GM12878 (cell line): ENCODE results near the gene RNASE7. TPM values are rescaled to one million over a fixed set of nuclear protein-coding genes. Genes with fewer than 3 reads are reported as not detected.

ENCODE experiments used
- ATAC-seq: fragments of 200-7000 bp; cut with Tn5 transposase; 3 replicates; pipeline ENCODE4 v1.9.1; 2020; ENCODE audit warnings: mild to moderate bottlenecking, moderate library complexity
- BruUV-seq: library from RNA; stranded (reverse); fragments of 400-500 nt; replicated peaks from 2 replicates; lab custom pipeline; 2021; lab: Mats Ljungman, UMichigan
- CTCF ChIA-PET: fragments of 300-600 bp; sonication (Branson Sonifier 250); formaldehyde crosslinking; extraction: SDS; loops from one replicate; lab custom pipeline; 2021; ENCODE audit warnings: inconsistent platforms; lab: Yijun Ruan, JAX
- POLR2A ChIA-PET: fragments of 350-600 bp; formaldehyde crosslinking; extraction: SDS; loops from one replicate; lab custom pipeline; 2021; ENCODE audit warnings: inconsistent platforms; lab: Charles Lee
- RAD21 ChIA-PET: fragments of 300-600 bp; sonication (Branson Sonifier 250); formaldehyde crosslinking; loops from one replicate; lab custom pipeline; 2023; ENCODE audit warnings: antibody characterized with exemption; ENCODE audit not compliant: unreplicated experiment; lab: Charles Lee
- SMC1A ChIA-PET: fragments of 300-600 bp; sonication (Branson Sonifier 250); formaldehyde crosslinking; loops from one replicate; lab custom pipeline; 2023; ENCODE audit not compliant: unreplicated experiment, uncharacterized antibody; lab: Charles Lee
- DNase-seq: peaks from one replicate; pipeline ENCODE4 v3.0.0-alpha.2; 2011; ENCODE audit warnings: low read depth, low spot score
- FAIRE-seq: peaks from 3 replicates; lab custom pipeline; 2011; peaks lifted over from hg19 to GRCh38; lab: Jason Lieb, UNC
- H2AFZ ChIP-seq: 2 replicates; pipeline ENCODE4 v1.6.0; 2011; ENCODE audit warnings: low read depth, low read length, control low read depth; ENCODE audit not compliant: control insufficient read depth
- H3K27ac ChIP-seq: 2 replicates; pipeline ENCODE4 v1.5.1; 2011; ENCODE audit warnings: control low read depth; ENCODE audit not compliant: control insufficient read depth, insufficient read depth
- H3K27me3 ChIP-seq, 2 experiments: replicated peaks in 1 of 2; 2 replicates each; pipeline versions ENCODE4 v1.6.0 to v1.6.1; 2011; ENCODE audit warnings: low read length in 1 of 2; ENCODE audit not compliant: control insufficient read depth in 2 of 2, insufficient read depth in 2 of 2
- H3K36me3 ChIP-seq, 2 experiments: 2 replicates each; pipeline ENCODE4 v1.5.1; 2011; ENCODE audit warnings: low read length in 1 of 2; ENCODE audit not compliant: control insufficient read depth in 2 of 2, insufficient read depth in 2 of 2
- H3K4me1 ChIP-seq: 2 replicates; pipeline ENCODE4 v1.6.1; 2011; ENCODE audit warnings: mild to moderate bottlenecking, low read length, moderate library complexity, mixed read lengths; ENCODE audit not compliant: control insufficient read depth, insufficient read depth
- H3K4me2 ChIP-seq: 2 replicates; pipeline ENCODE4 v1.6.0; 2011; ENCODE audit warnings: control low read depth; ENCODE audit not compliant: control insufficient read depth, insufficient read depth
- H3K4me3 ChIP-seq: fragments of 200-600 bp; sonication (generic); 2 replicates; pipeline ENCODE4 v1.5.1; 2016
- H3K79me2 ChIP-seq: 2 replicates; pipeline ENCODE4 v1.6.0; 2011; ENCODE audit warnings: low read length; ENCODE audit not compliant: control insufficient read depth, insufficient read depth
- H3K9ac ChIP-seq: 2 replicates; pipeline ENCODE4 v1.8.0; 2011; ENCODE audit warnings: low read length, control low read depth, mixed read lengths; ENCODE audit not compliant: control insufficient read depth, insufficient read depth
- H3K9me3 ChIP-seq: replicated peaks from 3 replicates; pipeline ENCODE4 v1.5.1; 2011; ENCODE audit warnings: mild to moderate bottlenecking, low read length; ENCODE audit not compliant: control insufficient read depth, insufficient read depth
- H4K20me1 ChIP-seq: 2 replicates; pipeline ENCODE4 v1.6.0; 2011; ENCODE audit not compliant: control insufficient read depth, insufficient read depth
- SIX5 ChIP-seq: IDR thresholded peaks from 2 replicates; pipeline ENCODE4 v1.6.1; 2011; ENCODE audit warnings: mild to moderate bottlenecking, low read depth, low read length, moderate library complexity; ENCODE audit not compliant: severe bottlenecking
- WGBS: methylation state at CpG from one replicate; pipeline ENCODE4 v1.1.6; 2016; ENCODE audit warnings: low lambda C conversion rate; ENCODE audit not compliant: insufficient replicate concordance, insufficient coverage; ENCODE audit errors: missing lambda C conversion rate; 5-methylcytosine and 5-hydroxymethylcytosine counted together
- in situ Hi-C: fragments of 300-500 bp; cut with MboI; formaldehyde crosslinking; loops from 9 replicates; pipeline ENCODE4 v1.14.3; 2018; ENCODE audit warnings: mixed read lengths
- intact Hi-C: fragments of 100-400 bp; cut with micrococcal nuclease; formaldehyde crosslinking; loops from one replicate; pipeline ENCODE4 v1.14.2; 2022; ENCODE audit not compliant: unreplicated experiment
- microRNA-seq: library from miRNA; unstranded; fragments of <30 nt; microRNA quantifications from one replicate; pipeline ENCODE4, GENCODE V29; 2018
- polyA plus RNA-seq, 11 experiments: library from polyadenylated mRNA; depleted of rRNA in 4 of 11; unstranded in 6 of 11; stranded (reverse) in 5 of 11; fragments of >200 nt; fragmentation: Nextera tagmentation in 4 of 11; fragmentation: Illumina TruSeq in 1 of 11; extraction: Ambion mirVana in 4 of 11; extraction: Trizol in 1 of 11; gene quantifications; 1 replicate in 1 of 11; 2 replicates in 10 of 11; pipeline versions ENCODE4 v1.2.1 to v1.2.3, GENCODE V29; 2011 to 2016; ENCODE audit warnings: inconsistent platforms in 2 of 11, missing spikeins in 2 of 11, low read depth in 1 of 11
- total RNA-seq, 4 experiments: library from RNA; depleted of rRNA in 3 of 4; stranded (reverse); fragments of >200 nt in 3 of 4; fragmentation: Illumina TruSeq in 1 of 4; extraction: Trizol in 1 of 4; gene quantifications; 2 replicates each; pipeline versions ENCODE4 v1.2.1 to v1.2.3, GENCODE V29; 2013 to 2021

The RNASE7 gene
- total and polyA plus RNA-seq, 10 of the 15 experiments (the other 5 are each of a cell fraction or from before 2014, with no cell fraction given), result not detected

GRCh38 chr14:21093018-21093417 lies 50.9 kb downstream of the RNASE7 start:
- no peak overlapping the region for H3K4me2 ChIP-seq
- no peaks in the 10 kb centered on the region for H3K4me1 ChIP-seq
- H3K27ac ChIP-seq, result no peak overlapping the region
- no peak overlapping the region for H2AFZ ChIP-seq
- intact Hi-C loops (no loop called here), in situ Hi-C loops (no loop called here)
- peaks cover 0 to 3% of the 10 kb centered on the region in 2 experiments; a peak in 2 of 4 replicates for H3K27me3 ChIP-seq
- no peak for TF ChIP-seq SIX5
- H3K79me2 ChIP-seq, result no peaks in the 10 kb centered on the region
- ChIA-PET SMC1A (interaction anchor here (0.9 to 5.9 kb wide), 7 partner anchors 8 to 79 kb away, joined by 4 to 78 read pairs (median 7); partner anchors contain the start of gene TMEM253), CTCF (interaction anchor here (1.0 to 6.9 kb wide), 16 partner anchors 9 to 87 kb away, joined by 3 to 194 read pairs (median 8); partner anchors contain the start of genes ARHGEF40, RNASE8 and TMEM253), RAD21 (interaction anchor here (1.0 to 3.2 kb wide), 8 partner anchors 10 to 406 kb away, joined by 3 to 51 read pairs (median 9); partner anchors contain the start of genes ARHGEF40 and TMEM253), POLR2A (interaction anchor here (0.8 to 1.9 kb wide), 2 partner anchors 9 to 12 kb away, joined by 4 to 5 read pairs; no protein-coding TSS in a partner anchor)
- H3K9me3 ChIP-seq, result no peaks in the 10 kb centered on the region
- no peak overlapping the region for H3K4me3 ChIP-seq
- WGBS, result 56% methylated on average over 30 of the region's 36 CpGs
- no peak for DNase-seq
- no peaks in the 10 kb centered on the region for H4K20me1 ChIP-seq
- H3K9ac ChIP-seq, result no peak overlapping the region
- FAIRE-seq, result no peak
- no TSS peak for BruUV-seq
- no peaks in the 10 kb centered on the region for H3K36me3 ChIP-seq
- no peak for ATAC-seq

Small RNA genes within 50 kb of the gene (microRNA-seq; reads per million reads assigned to microRNA genes)
- not detected for gene MIR6717

Other genes starting within 250 kb of the RNASE7 start
Only the 7 nearest of the 15 such genes appear.
- 106 and 109 TPM in 2 replicates for gene METTL17, start 52.4 kb upstream of the RNASE7 start, total RNA-seq (2014; rRNA removed)
- gene METTL17, start 52.4 kb upstream of the RNASE7 start, total RNA-seq (2014; rRNA removed; fragmentation: Illumina TruSeq; extraction: Trizol), result 70.4 and 70.8 TPM in 2 replicates
- gene METTL17, start 52.4 kb upstream of the RNASE7 start, total RNA-seq (2021), result 78.1 and 85.3 TPM in 2 replicates
- 110 and 130 TPM in 2 replicates for gene METTL17, start 52.4 kb upstream of the RNASE7 start, polyA plus RNA-seq (2011; rRNA removed)
- 94.9 and 99.1 TPM in 2 replicates for gene METTL17, start 52.4 kb upstream of the RNASE7 start, polyA plus RNA-seq (2014; fragmentation: Illumina TruSeq; extraction: Trizol)
- gene METTL17, start 52.4 kb upstream of the RNASE7 start, polyA plus RNA-seq (2014; fragmentation: Nextera tagmentation; extraction: Ambion mirVana), result 10 to 100 TPM; 86.8 to 95.4 TPM
- 122 and 129 TPM in 2 replicates for gene METTL17, start 52.4 kb upstream of the RNASE7 start, polyA plus RNA-seq (2014; rRNA removed)
- gene METTL17, start 52.4 kb upstream of the RNASE7 start, polyA plus RNA-seq (2016; fragmentation: Nextera tagmentation; extraction: Ambion mirVana), result 100 to 1,000 TPM in 1 of 2 experiments, 10 to 100 TPM in 1; 99.6 to 110 TPM
- not detected in 2 replicates for gene SLC39A2, start 43.1 kb upstream of the RNASE7 start, total RNA-seq (2014; rRNA removed)
- gene SLC39A2, start 43.1 kb upstream of the RNASE7 start, total RNA-seq (2014; rRNA removed; fragmentation: Illumina TruSeq; extraction: Trizol), result not detected in 2 replicates
- not detected in 2 replicates for gene SLC39A2, start 43.1 kb upstream of the RNASE7 start, total RNA-seq (2021)
- gene SLC39A2, start 43.1 kb upstream of the RNASE7 start, polyA plus RNA-seq (2011; rRNA removed), result 0.11 and 0.13 TPM in 2 replicates
- gene SLC39A2, start 43.1 kb upstream of the RNASE7 start, polyA plus RNA-seq (2014; fragmentation: Illumina TruSeq; extraction: Trizol), result 0.10 and 0.17 TPM in 2 replicates
- not detected for gene SLC39A2, start 43.1 kb upstream of the RNASE7 start, polyA plus RNA-seq (2014; fragmentation: Nextera tagmentation; extraction: Ambion mirVana)
- 0.06 and 0.11 TPM in 2 replicates for gene SLC39A2, start 43.1 kb upstream of the RNASE7 start, polyA plus RNA-seq (2014; rRNA removed)
- gene SLC39A2, start 43.1 kb upstream of the RNASE7 start, polyA plus RNA-seq (2016; fragmentation: Nextera tagmentation; extraction: Ambion mirVana), result under 1 TPM in 1 of 2 experiments, not detected in 1; 0.14 TPM
- gene NDRG2, start 17.3 kb upstream of the RNASE7 start, total RNA-seq (2014; rRNA removed), result not detected in 2 replicates
- not detected in 2 replicates for gene NDRG2, start 17.3 kb upstream of the RNASE7 start, total RNA-seq (2014; rRNA removed; fragmentation: Illumina TruSeq; extraction: Trizol)
- gene NDRG2, start 17.3 kb upstream of the RNASE7 start, total RNA-seq (2021), result 0.49 and 0.56 TPM in 2 replicates
- gene NDRG2, start 17.3 kb upstream of the RNASE7 start, polyA plus RNA-seq (2011; rRNA removed), result not detected in 2 replicates
- not detected in 2 replicates for gene NDRG2, start 17.3 kb upstream of the RNASE7 start, polyA plus RNA-seq (2014; fragmentation: Illumina TruSeq; extraction: Trizol)
- gene NDRG2, start 17.3 kb upstream of the RNASE7 start, polyA plus RNA-seq (2014; fragmentation: Nextera tagmentation; extraction: Ambion mirVana), result not detected
- gene NDRG2, start 17.3 kb upstream of the RNASE7 start, polyA plus RNA-seq (2014; rRNA removed), result not detected in 2 replicates
- under 1 TPM in 1 of 2 experiments, not detected in 1; 0.15 TPM for gene NDRG2, start 17.3 kb upstream of the RNASE7 start, polyA plus RNA-seq (2016; fragmentation: Nextera tagmentation; extraction: Ambion mirVana)
- gene TPPP2, start 12.1 kb upstream of the RNASE7 start, total RNA-seq (2014; rRNA removed), result not detected in 2 replicates
- not detected in 2 replicates for gene TPPP2, start 12.1 kb upstream of the RNASE7 start, total RNA-seq (2014; rRNA removed; fragmentation: Illumina TruSeq; extraction: Trizol)
- not detected in 2 replicates for gene TPPP2, start 12.1 kb upstream of the RNASE7 start, total RNA-seq (2021)
- not detected in 2 replicates for gene TPPP2, start 12.1 kb upstream of the RNASE7 start, polyA plus RNA-seq (2011; rRNA removed)
- gene TPPP2, start 12.1 kb upstream of the RNASE7 start, polyA plus RNA-seq (2014; fragmentation: Illumina TruSeq; extraction: Trizol), result not detected in 2 replicates
- not detected for gene TPPP2, start 12.1 kb upstream of the RNASE7 start, polyA plus RNA-seq (2014; fragmentation: Nextera tagmentation; extraction: Ambion mirVana)
- not detected in 2 replicates for gene TPPP2, start 12.1 kb upstream of the RNASE7 start, polyA plus RNA-seq (2014; rRNA removed)
- gene TPPP2, start 12.1 kb upstream of the RNASE7 start, polyA plus RNA-seq (2016; fragmentation: Nextera tagmentation; extraction: Ambion mirVana), result not detected
- not detected in 2 replicates for gene RNASE13, start 7.6 kb upstream of the RNASE7 start, total RNA-seq (2014; rRNA removed)
- not detected in 2 replicates for gene RNASE13, start 7.6 kb upstream of the RNASE7 start, total RNA-seq (2014; rRNA removed; fragmentation: Illumina TruSeq; extraction: Trizol)
- gene RNASE13, start 7.6 kb upstream of the RNASE7 start, total RNA-seq (2021), result not detected in 2 replicates
- not detected in 2 replicates for gene RNASE13, start 7.6 kb upstream of the RNASE7 start, polyA plus RNA-seq (2011; rRNA removed)
- not detected in 2 replicates for gene RNASE13, start 7.6 kb upstream of the RNASE7 start, polyA plus RNA-seq (2014; fragmentation: Illumina TruSeq; extraction: Trizol)
- not detected for gene RNASE13, start 7.6 kb upstream of the RNASE7 start, polyA plus RNA-seq (2014; fragmentation: Nextera tagmentation; extraction: Ambion mirVana)
- not detected in 2 replicates for gene RNASE13, start 7.6 kb upstream of the RNASE7 start, polyA plus RNA-seq (2014; rRNA removed)
- not detected for gene RNASE13, start 7.6 kb upstream of the RNASE7 start, polyA plus RNA-seq (2016; fragmentation: Nextera tagmentation; extraction: Ambion mirVana)
- not detected in 2 replicates for gene RNASE8, start 15.5 kb downstream of the RNASE7 start, total RNA-seq (2014; rRNA removed)
- not detected in 2 replicates for gene RNASE8, start 15.5 kb downstream of the RNASE7 start, total RNA-seq (2014; rRNA removed; fragmentation: Illumina TruSeq; extraction: Trizol)
- gene RNASE8, start 15.5 kb downstream of the RNASE7 start, total RNA-seq (2021), result not detected in 2 replicates
- not detected in 2 replicates for gene RNASE8, start 15.5 kb downstream of the RNASE7 start, polyA plus RNA-seq (2011; rRNA removed)
- gene RNASE8, start 15.5 kb downstream of the RNASE7 start, polyA plus RNA-seq (2014; fragmentation: Illumina TruSeq; extraction: Trizol), result not detected in 2 replicates
- not detected for gene RNASE8, start 15.5 kb downstream of the RNASE7 start, polyA plus RNA-seq (2014; fragmentation: Nextera tagmentation; extraction: Ambion mirVana)
- not detected in 2 replicates for gene RNASE8, start 15.5 kb downstream of the RNASE7 start, polyA plus RNA-seq (2014; rRNA removed)
- gene RNASE8, start 15.5 kb downstream of the RNASE7 start, polyA plus RNA-seq (2016; fragmentation: Nextera tagmentation; extraction: Ambion mirVana), result not detected
- gene ARHGEF40, start 27.9 kb downstream of the RNASE7 start, total RNA-seq (2014; rRNA removed), result 0.05 and 0.06 TPM in 2 replicates
- 0.04 TPM in 1 of 2 replicates, not detected in the other for gene ARHGEF40, start 27.9 kb downstream of the RNASE7 start, total RNA-seq (2014; rRNA removed; fragmentation: Illumina TruSeq; extraction: Trizol)
- 0.31 and 0.35 TPM in 2 replicates for gene ARHGEF40, start 27.9 kb downstream of the RNASE7 start, total RNA-seq (2021)
- gene ARHGEF40, start 27.9 kb downstream of the RNASE7 start, polyA plus RNA-seq (2011; rRNA removed), result 0.12 and 0.26 TPM in 2 replicates
- gene ARHGEF40, start 27.9 kb downstream of the RNASE7 start, polyA plus RNA-seq (2014; fragmentation: Illumina TruSeq; extraction: Trizol), result 0.03 TPM in 1 of 2 replicates, not detected in the other
- gene ARHGEF40, start 27.9 kb downstream of the RNASE7 start, polyA plus RNA-seq (2014; fragmentation: Nextera tagmentation; extraction: Ambion mirVana), result not detected
- 0.03 and 0.04 TPM in 2 replicates for gene ARHGEF40, start 27.9 kb downstream of the RNASE7 start, polyA plus RNA-seq (2014; rRNA removed)
- gene ARHGEF40, start 27.9 kb downstream of the RNASE7 start, polyA plus RNA-seq (2016; fragmentation: Nextera tagmentation; extraction: Ambion mirVana), result under 1 TPM; 0.11 to 0.25 TPM